Astrocyte (in vitro differentiated cells and primary cell): ENCODE measurements around the gene DGKE. TPM values are rescaled to one million over a fixed set of nuclear protein-coding genes. Genes with fewer than 3 reads are reported as not detected.

Experiments used
- DNase-seq: peaks from one replicate; pipeline ENCODE4 v3.0.0-alpha.2; 2010; ENCODE audit warnings: low read depth
- FAIRE-seq: peaks from 2 replicates; lab custom pipeline; 2011; peaks lifted over from hg19 to GRCh38; lab: Jason Lieb, UNC
- H2AFZ ChIP-seq: 2 replicates; pipeline ENCODE4 v1.6.0; 2012; ENCODE audit warnings: low read depth, low read length, inconsistent platforms
- H3K27ac ChIP-seq: 2 replicates; pipeline ENCODE4 v1.5.1; 2011; ENCODE audit warnings: low read depth, low read length, inconsistent platforms
- H3K27me3 ChIP-seq: 2 replicates; pipeline ENCODE4 v1.6.0; 2011; ENCODE audit warnings: low read length, inconsistent platforms; ENCODE audit not compliant: insufficient read depth
- H3K36me3 ChIP-seq: 2 replicates; pipeline ENCODE4 v1.5.1; 2011; ENCODE audit warnings: low read length, inconsistent platforms; ENCODE audit not compliant: insufficient read depth
- H3K4me1 ChIP-seq: 2 replicates; pipeline ENCODE4 v1.5.1; 2011; ENCODE audit warnings: low read length, inconsistent platforms; ENCODE audit not compliant: insufficient read depth
- H3K4me2 ChIP-seq: 2 replicates; pipeline ENCODE4 v1.6.0; 2012; ENCODE audit warnings: low read length, inconsistent platforms
- H3K4me3 ChIP-seq: 2 replicates; pipeline ENCODE4 v1.5.1; 2011; ENCODE audit warnings: low read depth, mild to moderate bottlenecking, low read length, inconsistent platforms; ENCODE audit not compliant: insufficient read depth
- H3K79me2 ChIP-seq: 2 replicates; pipeline ENCODE4 v1.6.0; 2012; ENCODE audit warnings: mild to moderate bottlenecking, low read length, inconsistent platforms; ENCODE audit not compliant: insufficient read depth
- H3K9ac ChIP-seq: 2 replicates; pipeline ENCODE4 v1.6.0; 2012; ENCODE audit warnings: mild to moderate bottlenecking, low read length, inconsistent platforms
- H3K9me3 ChIP-seq: 2 replicates; pipeline ENCODE4 v1.5.1; 2012; ENCODE audit warnings: low read depth, mild to moderate bottlenecking, low read length, inconsistent platforms; ENCODE audit not compliant: insufficient read depth
- H4K20me1 ChIP-seq: 2 replicates; pipeline ENCODE4 v1.6.0; 2012; ENCODE audit warnings: low read length, inconsistent platforms; ENCODE audit not compliant: insufficient read depth
- H3K27ac Mint-ChIP-seq: one replicate; pipeline ENCODE4 v1.8.0; 2021; ENCODE audit warnings: mild to moderate bottlenecking, mixed read lengths; ENCODE audit not compliant: unreplicated experiment
- H3K27me3 Mint-ChIP-seq: one replicate; pipeline ENCODE4 v1.8.0; 2021; ENCODE audit warnings: low read depth, mixed read lengths; ENCODE audit not compliant: unreplicated experiment
- H3K36me3 Mint-ChIP-seq: one replicate; pipeline ENCODE4 v1.8.0; 2021; ENCODE audit warnings: low read depth, mixed read lengths; ENCODE audit not compliant: unreplicated experiment
- H3K4me1 Mint-ChIP-seq: one replicate; pipeline ENCODE4 v1.8.0; 2021; ENCODE audit warnings: low read depth, mixed read lengths; ENCODE audit not compliant: unreplicated experiment
- H3K4me3 Mint-ChIP-seq: one replicate; pipeline ENCODE4 v1.8.0; 2021; ENCODE audit warnings: mild to moderate bottlenecking, moderate library complexity, mixed read lengths; ENCODE audit not compliant: unreplicated experiment
- H3K9me3 Mint-ChIP-seq: one replicate; pipeline ENCODE4 v1.8.0; 2021; ENCODE audit warnings: mild to moderate bottlenecking, mixed read lengths; ENCODE audit not compliant: unreplicated experiment
- EZH2 ChIP-seq: IDR thresholded peaks from 2 replicates; pipeline ENCODE4 v1.6.1; 2012; ENCODE audit warnings: mild to moderate bottlenecking, low read length, inconsistent platforms; ENCODE audit not compliant: insufficient read depth
- total RNA-seq: library from RNA; stranded (reverse); gene quantifications from 2 replicates; pipeline ENCODE4 v1.2.1, GENCODE V29; 2021
- TF ChIP-seq, protein P1 (sequence below): IDR thresholded peaks from 2 replicates; pipeline ENCODE4 v1.5.1; 2011; ENCODE audit warnings: low read depth, mild to moderate bottlenecking, inconsistent platforms, low read length, moderate library complexity; ENCODE audit not compliant: insufficient read depth

DGKE gene
- total RNA-seq, 1 donor from 2014 or later: 5.5 TPM

DNA sequence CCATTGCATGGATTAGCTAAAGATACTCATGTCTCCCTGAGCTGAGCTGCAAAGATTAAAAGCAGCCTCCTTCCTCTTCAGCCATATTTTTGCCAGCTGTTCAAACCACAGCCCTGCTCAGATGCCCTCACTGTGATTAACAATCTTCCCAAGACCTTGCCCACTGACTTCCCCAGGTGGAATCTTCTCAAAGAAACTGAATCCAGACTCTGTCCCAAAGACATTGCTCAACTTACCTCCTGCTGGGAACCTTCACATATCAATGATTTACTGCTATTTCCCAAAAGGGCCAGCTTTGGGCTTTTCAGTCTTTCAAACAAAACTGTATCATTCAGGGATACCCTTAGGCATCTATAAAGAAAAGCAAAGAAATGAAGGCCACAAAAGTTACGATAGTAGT, 9.4 kb upstream of the DGKE start:
- no peak overlapping the region for H2AFZ ChIP-seq
- H3K9ac ChIP-seq: no peak overlapping the region
- no peak overlapping the region for H3K4me3 ChIP-seq
- H3K79me2 ChIP-seq: no peaks in the 10 kb centered on the region
- Mint-ChIP-seq H3K27ac (no peak overlapping the region), H3K27me3 (no peaks in the 10 kb centered on the region), H3K4me1 (no peaks in the 10 kb centered on the region), H3K4me3 (no peak overlapping the region), H3K36me3 (peaks cover 9% of the 10 kb centered on the region), H3K9me3 (no peaks in the 10 kb centered on the region)
- FAIRE-seq (no peak), DNase-seq (no peak)
- H4K20me1 ChIP-seq: no peaks in the 10 kb centered on the region
- H3K4me2 ChIP-seq: no peak overlapping the region
- no peaks in the 10 kb centered on the region for H3K36me3 ChIP-seq
- no peaks in the 10 kb centered on the region for H3K4me1 ChIP-seq
- H3K27me3 ChIP-seq: no peaks in the 10 kb centered on the region
- TF ChIP-seq, protein P1, sequence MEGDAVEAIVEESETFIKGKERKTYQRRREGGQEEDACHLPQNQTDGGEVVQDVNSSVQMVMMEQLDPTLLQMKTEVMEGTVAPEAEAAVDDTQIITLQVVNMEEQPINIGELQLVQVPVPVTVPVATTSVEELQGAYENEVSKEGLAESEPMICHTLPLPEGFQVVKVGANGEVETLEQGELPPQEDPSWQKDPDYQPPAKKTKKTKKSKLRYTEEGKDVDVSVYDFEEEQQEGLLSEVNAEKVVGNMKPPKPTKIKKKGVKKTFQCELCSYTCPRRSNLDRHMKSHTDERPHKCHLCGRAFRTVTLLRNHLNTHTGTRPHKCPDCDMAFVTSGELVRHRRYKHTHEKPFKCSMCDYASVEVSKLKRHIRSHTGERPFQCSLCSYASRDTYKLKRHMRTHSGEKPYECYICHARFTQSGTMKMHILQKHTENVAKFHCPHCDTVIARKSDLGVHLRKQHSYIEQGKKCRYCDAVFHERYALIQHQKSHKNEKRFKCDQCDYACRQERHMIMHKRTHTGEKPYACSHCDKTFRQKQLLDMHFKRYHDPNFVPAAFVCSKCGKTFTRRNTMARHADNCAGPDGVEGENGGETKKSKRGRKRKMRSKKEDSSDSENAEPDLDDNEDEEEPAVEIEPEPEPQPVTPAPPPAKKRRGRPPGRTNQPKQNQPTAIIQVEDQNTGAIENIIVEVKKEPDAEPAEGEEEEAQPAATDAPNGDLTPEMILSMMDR: no peak
- no peak for TF ChIP-seq EZH2
- no peaks in the 10 kb centered on the region for H3K9me3 ChIP-seq
- no peak overlapping the region for H3K27ac ChIP-seq

DNA sequence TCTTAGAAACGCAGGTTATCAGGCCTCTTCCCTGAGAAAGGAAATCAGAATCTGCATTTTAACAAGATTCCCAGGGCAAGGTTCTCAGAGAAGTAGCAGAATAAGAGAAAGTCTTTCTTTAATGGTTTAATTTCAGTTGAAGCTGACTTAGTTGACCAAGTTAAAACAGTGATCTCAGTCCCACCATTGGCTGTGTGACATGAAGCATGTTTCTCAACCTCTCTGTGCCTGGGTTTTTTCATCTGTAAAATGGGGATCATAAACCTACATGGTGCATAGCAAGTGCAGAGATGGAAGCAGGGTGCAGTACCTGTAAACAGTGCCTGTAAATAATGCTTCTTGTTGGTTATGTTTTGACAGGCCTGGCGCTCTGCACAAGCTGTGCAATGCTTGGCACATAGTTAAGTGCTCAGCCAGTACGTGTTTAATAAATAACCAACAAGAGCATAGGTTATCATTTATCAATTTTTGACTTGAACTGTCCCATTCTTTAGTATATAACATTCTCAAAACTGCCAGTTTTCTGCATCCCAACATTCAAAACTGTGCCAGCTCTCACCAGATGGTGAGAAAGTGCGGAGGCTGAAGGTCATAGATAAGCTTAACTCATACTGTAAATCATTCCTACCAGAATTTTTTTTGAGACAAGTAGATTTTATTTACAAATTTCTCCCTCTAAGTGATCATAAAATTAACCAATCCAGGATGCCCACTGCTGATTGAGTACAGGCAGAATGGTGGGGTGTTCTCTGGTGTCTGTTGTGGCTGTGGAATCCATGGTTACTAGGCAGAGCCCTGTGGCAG, 7.1 kb upstream of the DGKE start:
- peaks cover 5% of the 10 kb centered on the region for H3K4me1 Mint-ChIP-seq
- H3K27me3 Mint-ChIP-seq: no peaks in the 10 kb centered on the region
- no peak overlapping the region for H3K4me3 Mint-ChIP-seq
- no peak overlapping the region for H3K4me2 ChIP-seq
- FAIRE-seq (no peak), DNase-seq (no peak)
- peaks cover 6% of the 10 kb centered on the region for H3K79me2 ChIP-seq
- H3K9me3 Mint-ChIP-seq: no peaks in the 10 kb centered on the region
- no peaks in the 10 kb centered on the region for H3K9me3 ChIP-seq
- H2AFZ ChIP-seq: no peak overlapping the region
- H3K36me3 ChIP-seq: no peaks in the 10 kb centered on the region
- peaks cover 12% of the 10 kb centered on the region for H4K20me1 ChIP-seq
- H3K4me1 ChIP-seq: no peaks in the 10 kb centered on the region
- no peak for TF ChIP-seq EZH2
- TF ChIP-seq, protein P1: no peak
- H3K36me3 Mint-ChIP-seq: peaks cover 11% of the 10 kb centered on the region
- H3K27me3 ChIP-seq: no peaks in the 10 kb centered on the region
- no peak overlapping the region for H3K4me3 ChIP-seq
- no peak overlapping the region for H3K27ac ChIP-seq
- no peak overlapping the region for H3K9ac ChIP-seq
- H3K27ac Mint-ChIP-seq: no peak overlapping the region
